ENCODE measurements around the gene EXOSC9. TPM values are rescaled to one million over a fixed set of nuclear protein-coding genes. Genes with fewer than 3 reads are reported as not detected.

EXOSC9 gene
- total and polyA plus RNA-seq, 2 of the 8 experiments (the other 6 are each of a cell fraction or from before 2014, with no cell fraction given) = 33.2 to 54.9 TPM

DNA sequence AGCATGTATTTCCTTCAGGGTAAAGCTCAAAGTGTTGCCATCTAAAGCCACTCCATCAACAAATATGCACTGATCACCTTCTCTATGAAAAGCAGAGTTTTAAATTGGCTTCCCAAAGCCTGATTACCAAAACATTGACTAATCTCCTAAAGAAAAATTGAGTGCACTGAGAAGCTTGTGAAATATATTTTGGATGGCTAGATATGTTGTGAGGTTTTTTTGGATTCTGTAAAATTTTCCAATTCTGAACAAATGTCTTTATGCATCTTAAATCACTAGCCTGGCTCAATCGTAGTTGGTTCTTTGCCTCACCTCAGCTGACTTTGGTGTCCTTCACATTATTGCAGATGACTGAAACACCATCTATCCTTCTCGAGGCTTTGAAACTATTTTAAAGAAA, 14.9 kb upstream of the EXOSC9 start:
- no peaks in the 10 kb centered on the region for H3K79me1 ChIP-seq (ENCODE audit: low read depth, low read length)
- TF ChIP-seq, protein P1, sequence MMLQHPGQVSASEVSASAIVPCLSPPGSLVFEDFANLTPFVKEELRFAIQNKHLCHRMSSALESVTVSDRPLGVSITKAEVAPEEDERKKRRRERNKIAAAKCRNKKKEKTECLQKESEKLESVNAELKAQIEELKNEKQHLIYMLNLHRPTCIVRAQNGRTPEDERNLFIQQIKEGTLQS (IDR thresholded peaks at IDR 0.05; ENCODE audit: insufficient read depth, low read depth, low read length) = no peak
- no peaks in the 10 kb centered on the region for H4K20me1 ChIP-seq (replicated peaks in 1 of 2; ENCODE audit: control insufficient read depth in 1 of 2, insufficient read depth in 2 of 2, low read length in 2 of 2)
- H2AK5ac ChIP-seq (ENCODE audit: low read depth, low read length) = no peak overlapping the region
- H3K23me2 ChIP-seq (ENCODE audit: low read depth, low read length) = peaks cover 2% of the 10 kb centered on the region; the same call in 1 of the 2 replicates
- H2BK15ac ChIP-seq (ENCODE audit: low read length) = no peak overlapping the region
- H2AFZ ChIP-seq (ENCODE audit: low read length) = no peak overlapping the region
- no peak overlapping the region for H4K8ac ChIP-seq (ENCODE audit: extremely low read depth, insufficient read depth, low read length)
- H3K4me1 ChIP-seq (replicated peaks in 1 of 4; ENCODE audit: control insufficient read depth in 3 of 4, insufficient read depth in 4 of 4, low read length in 3 of 4) = 0 out of 7 replicates have a peak, but pooled peaks cover 0 to 2% (median 0%) of the 10 kb centered on the region in 4 experiments
- no peak overlapping the region for H3K4me2 ChIP-seq (ENCODE audit: insufficient read depth in 1 of 2, low read depth in 2 of 2, low read length in 2 of 2)
- H3K9ac ChIP-seq (replicated peaks in 1 of 4; ENCODE audit: extremely low read depth in 1 of 4, low read depth in 3 of 4, low read length in 3 of 4) = no peak overlapping the region
- H3K4me3 ChIP-seq (ENCODE audit: extremely low read depth in 1 of 4, insufficient read depth in 2 of 4, low read depth in 3 of 4, low read length in 4 of 4) = no peak overlapping the region
- no peak overlapping the region for H4K91ac ChIP-seq (replicated peaks; ENCODE audit: insufficient read length, low read length)
- no peak overlapping the region for H3K56ac ChIP-seq (replicated peaks; ENCODE audit: insufficient read length, low read depth, low read length)
- no peak overlapping the region for H3K4ac ChIP-seq (replicated peaks; ENCODE audit: insufficient read length, low read depth, low read length)
- H3K23ac ChIP-seq (ENCODE audit: insufficient read length) = no peak overlapping the region
- H2BK12ac ChIP-seq (ENCODE audit: low read depth, low read length) = no peak overlapping the region
- H4K5ac ChIP-seq (ENCODE audit: insufficient read length, low read depth, low read length) = no peak overlapping the region
- no peaks in the 10 kb centered on the region for H3K36me3 ChIP-seq (ENCODE audit: control insufficient read depth in 2 of 4, insufficient read depth in 4 of 4, low read length in 3 of 4)
- H2BK20ac ChIP-seq (ENCODE audit: low read length) = no peak overlapping the region
- H3K27ac ChIP-seq (ENCODE audit: low read depth, low read length) = no peak overlapping the region
- no peaks in the 10 kb centered on the region for H3K79me2 ChIP-seq (ENCODE audit: control insufficient read depth in 1 of 2, insufficient read depth in 2 of 2, low read length in 2 of 2)
- H3K9me3 ChIP-seq (ENCODE audit: insufficient read depth in 2 of 2, low read depth in 1 of 2, low read length in 1 of 2) = no peaks in the 10 kb centered on the region
- H3K27me3 ChIP-seq (replicated peaks in 1 of 4; ENCODE audit: control insufficient read depth in 3 of 4, extremely low read depth in 1 of 4, insufficient read depth in 3 of 4, low read length in 3 of 4) = peaks cover 0 to 2% (median 0%) of the 10 kb centered on the region in 4 experiments; a peak in 1 of 7 replicates
- no peak for DNase-seq (ENCODE audit: low read depth in 1 of 2, low spot score in 2 of 2)
- no peak for FAIRE-seq
- 100% methylated on average over 2 of the region's 2 CpGs; no CpG with 5 or more reads in 1 of the 2 experiments for WGBS, 2 experiments (ENCODE audit: extremely low coverage in 1 of 2, insufficient coverage in 1 of 2, insufficient read length in 1 of 2, insufficient replicate concordance in 2 of 2, low coverage in 1 of 2, low lambda C conversion rate in 2 of 2, missing lambda C conversion rate in 1 of 2)
- no peak overlapping the region for H2BK5ac ChIP-seq (ENCODE audit: low read depth, low read length)
- ChIA-PET CTCF (ENCODE audit: partially characterized antibody) (interaction anchor here (0.6 to 1.3 kb wide), 4 partner anchors 13 to 92 kb away, joined by 3 to 4 read pairs (median 3); partner anchors contain the start of gene CCNA2), POLR2A (ENCODE audit: partially characterized antibody) (interaction anchor here (0.7 to 1.6 kb wide), 3 partner anchors 8 to 44 kb away, joined by 3 to 8 read pairs (median 3); no protein-coding TSS in a partner anchor)
- no peak overlapping the region for H2BK120ac ChIP-seq (replicated peaks; ENCODE audit: low read depth, low read length)
- H3K14ac ChIP-seq (ENCODE audit: insufficient read length) = no peak overlapping the region
- no peak overlapping the region for H3K18ac ChIP-seq (ENCODE audit: extremely low read depth, low read length)

All from H1 (cell line).